Raji (cell line): ENCODE measurements around the gene PROB1.

Source experiments
- POLR2A ChIP-seq: IDR thresholded peaks from 2 replicates; pipeline ENCODE4 v1.6.1; 2011; ENCODE audit warnings: low read depth, low read length, control low read depth; ENCODE audit not compliant: insufficient read depth

Gene PROB1

DNA sequence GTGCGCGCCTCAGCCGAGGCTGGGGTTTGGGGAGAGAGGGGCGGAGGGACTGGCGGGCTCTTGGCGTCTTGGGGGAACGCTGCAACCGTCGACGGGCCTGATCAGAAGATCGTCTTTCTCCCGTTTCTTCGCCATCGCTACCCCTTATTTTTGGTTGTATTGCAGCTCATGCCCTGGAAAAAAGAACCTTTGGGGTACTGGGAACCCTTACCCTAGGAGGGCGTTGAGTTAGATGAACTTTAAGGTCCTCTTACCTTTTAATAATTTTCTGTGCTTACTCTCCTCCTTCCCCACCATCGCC, 52.5 kb downstream of the PROB1 start:
- TF ChIP-seq POLR2A: no peak

DNA sequence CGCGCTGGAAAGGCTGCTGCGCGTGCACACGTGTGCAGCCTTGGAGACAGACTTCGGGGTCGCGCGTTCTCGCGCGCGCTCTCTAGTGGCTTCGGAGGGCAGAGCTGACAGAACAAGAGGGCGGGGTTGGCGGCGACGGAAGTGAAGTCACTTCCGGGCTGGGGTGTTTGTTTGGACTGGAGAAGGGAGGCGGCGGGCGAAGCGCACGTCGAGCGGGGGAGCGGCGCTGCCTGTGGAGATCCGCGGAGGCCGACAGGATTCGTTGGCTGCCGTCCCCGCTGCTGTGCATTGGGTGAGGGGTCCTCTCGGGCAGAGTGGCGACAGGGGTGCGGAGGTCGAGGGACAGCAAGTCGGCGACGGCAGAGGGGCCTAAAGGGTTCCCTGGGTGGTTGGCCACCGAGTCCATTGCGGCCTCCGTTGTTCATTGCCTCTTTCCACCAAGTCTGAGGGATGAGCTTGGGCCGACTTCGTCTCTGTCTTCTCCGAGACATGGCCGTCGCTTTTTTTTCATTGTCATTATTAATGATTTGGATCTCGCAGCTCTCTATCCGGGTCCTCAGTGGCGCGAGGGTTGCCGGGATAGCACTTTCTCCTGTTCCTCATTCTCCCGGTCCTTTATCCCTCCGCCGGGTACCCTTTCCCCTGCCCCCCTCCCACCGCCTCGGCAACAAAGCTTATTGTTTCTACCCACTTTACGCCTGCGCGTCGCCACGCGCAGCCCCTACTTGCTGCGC, 53.0 kb downstream of the PROB1 start, which contains the start of gene PAIP2:
PAIP2 (plus strand) TSS at position 166 of the 734 bp plus-strand sequence. CDS start 21,931 bp downstream, outside the sequence.
- peak; percentile 93 for TF ChIP-seq POLR2A

DNA sequence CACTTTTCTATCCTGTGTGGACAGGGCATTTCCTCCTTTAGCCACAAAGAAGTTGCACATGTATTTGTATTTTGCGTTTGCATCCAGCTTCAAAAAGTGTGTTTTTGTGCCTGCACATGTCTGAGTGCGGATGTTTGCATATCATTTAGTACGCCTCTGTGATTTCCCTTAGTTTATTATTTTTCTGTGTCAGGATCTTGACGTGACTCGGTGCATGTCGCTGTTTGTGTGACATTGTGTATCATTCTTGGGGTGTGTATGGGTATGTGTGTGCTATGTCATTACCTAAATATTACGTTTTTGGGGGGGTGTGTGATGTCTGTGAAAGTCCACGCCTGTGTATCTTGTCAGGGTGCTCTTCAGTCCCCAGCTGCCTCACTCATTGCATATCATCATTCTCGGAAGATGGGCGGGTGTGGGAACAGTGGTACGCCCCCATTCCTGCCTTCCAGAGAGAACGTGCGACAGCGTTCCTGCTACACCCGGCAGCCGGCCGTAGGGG, 53.7 kb downstream of the PROB1 start:
- no peak for TF ChIP-seq POLR2A
